Measurements from ENCODE around the gene SERPINA5.
"Not testable (repeated sequence)": the region's sequence is repeated elsewhere in the genome, so short reads cannot be mapped to it uniquely, and the experiment has no call there.

SERPINA5 gene

DNA sequence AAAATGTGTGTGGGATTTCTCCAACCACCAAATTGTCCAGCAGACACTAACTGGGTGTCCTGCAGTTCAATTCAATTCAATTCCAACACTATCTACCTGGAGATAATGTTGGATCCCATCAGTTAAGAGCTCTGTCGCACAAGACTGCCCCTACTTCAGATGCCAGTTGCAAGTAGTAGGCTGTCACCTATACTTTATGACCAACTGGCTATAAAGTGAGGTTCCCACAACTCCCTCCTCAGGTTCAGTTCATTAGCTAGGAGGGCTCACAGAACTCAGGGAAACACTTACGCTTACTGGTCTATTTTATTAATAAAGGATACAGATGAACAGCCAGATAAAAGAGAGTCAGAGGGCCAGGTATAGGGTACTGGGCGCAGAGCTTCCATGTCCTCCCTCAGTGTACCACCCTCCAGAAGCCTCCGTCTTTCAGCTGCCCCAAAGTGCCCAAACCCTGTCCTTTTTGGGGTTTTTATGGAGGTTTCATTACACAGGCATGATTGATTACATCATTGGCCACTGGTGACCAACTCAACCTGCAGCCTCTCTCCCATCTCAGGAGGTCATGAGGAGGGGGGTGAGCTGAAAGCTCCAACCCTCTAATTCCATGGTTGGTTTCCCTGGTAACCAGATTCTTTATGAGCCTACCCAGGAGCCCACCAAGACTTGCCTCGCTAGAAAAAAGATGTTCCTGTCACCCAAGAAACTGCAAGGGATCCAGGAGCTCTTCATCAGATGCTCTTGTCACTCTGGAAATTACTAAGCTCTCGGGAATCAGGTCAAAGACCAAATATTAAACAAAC lies 7.5 kb upstream of the SERPINA5 start:
- 91 to 92% methylated on average over 6 of the region's 6 CpGs for WGBS, 2 experiments
- Histone ChIP-seq H3K4me3 (ENCODE audit: insufficient read depth, low read depth, low read length) (no peak overlapping the region), H3K27me3 (ENCODE audit: control insufficient read depth, insufficient read depth, low read length, poor library complexity, severe bottlenecking) (no peaks in the 10 kb centered on the region), H3K9me3 (ENCODE audit: control insufficient read depth, low read length) (no peaks in the 10 kb centered on the region), H3K36me3 (ENCODE audit: control insufficient read depth, insufficient read depth, low read length) (no peaks in the 10 kb centered on the region), H3K4me1 (ENCODE audit: control insufficient read depth, insufficient read depth, low read length) (peaks cover 3% of the 10 kb centered on the region), H3K27ac (ENCODE audit: insufficient read depth, low read depth, low read length, poor library complexity, severe bottlenecking) (no peak overlapping the region)

DNA sequence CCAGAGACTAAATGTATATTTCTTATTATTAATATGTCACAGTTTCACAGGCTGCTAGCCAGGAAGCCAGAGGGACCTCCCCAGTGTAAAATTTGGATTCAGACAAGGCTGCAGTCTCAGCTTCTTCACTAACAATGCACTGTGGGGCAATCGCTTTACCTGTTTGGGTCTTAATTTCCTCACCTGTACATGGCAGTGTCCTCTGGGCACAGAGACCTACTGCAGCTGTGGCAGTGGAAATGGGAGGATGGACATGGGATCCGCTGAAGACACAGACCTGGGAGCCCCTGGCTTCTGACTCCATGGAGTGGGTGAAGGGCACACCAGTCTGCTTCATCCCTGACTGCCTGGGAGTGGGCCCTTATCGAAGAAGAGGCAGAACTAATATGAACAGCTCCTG lies 6.9 kb upstream of the SERPINA5 start:
- Histone ChIP-seq H3K4me1 (ENCODE audit: control insufficient read depth, insufficient read depth, low read length) (peaks cover 3% of the 10 kb centered on the region), H3K36me3 (ENCODE audit: control insufficient read depth, insufficient read depth, low read length) (no peaks in the 10 kb centered on the region), H3K27me3 (ENCODE audit: control insufficient read depth, insufficient read depth, low read length, poor library complexity, severe bottlenecking) (no peaks in the 10 kb centered on the region), H3K9me3 (ENCODE audit: control insufficient read depth, low read length) (no peaks in the 10 kb centered on the region), H3K27ac (ENCODE audit: insufficient read depth, low read depth, low read length, poor library complexity, severe bottlenecking) (no peak overlapping the region), H3K4me3 (ENCODE audit: insufficient read depth, low read depth, low read length) (no peak overlapping the region)
- 90 to 98% methylated on average over 3 of the region's 3 CpGs for WGBS, 2 experiments

DNA sequence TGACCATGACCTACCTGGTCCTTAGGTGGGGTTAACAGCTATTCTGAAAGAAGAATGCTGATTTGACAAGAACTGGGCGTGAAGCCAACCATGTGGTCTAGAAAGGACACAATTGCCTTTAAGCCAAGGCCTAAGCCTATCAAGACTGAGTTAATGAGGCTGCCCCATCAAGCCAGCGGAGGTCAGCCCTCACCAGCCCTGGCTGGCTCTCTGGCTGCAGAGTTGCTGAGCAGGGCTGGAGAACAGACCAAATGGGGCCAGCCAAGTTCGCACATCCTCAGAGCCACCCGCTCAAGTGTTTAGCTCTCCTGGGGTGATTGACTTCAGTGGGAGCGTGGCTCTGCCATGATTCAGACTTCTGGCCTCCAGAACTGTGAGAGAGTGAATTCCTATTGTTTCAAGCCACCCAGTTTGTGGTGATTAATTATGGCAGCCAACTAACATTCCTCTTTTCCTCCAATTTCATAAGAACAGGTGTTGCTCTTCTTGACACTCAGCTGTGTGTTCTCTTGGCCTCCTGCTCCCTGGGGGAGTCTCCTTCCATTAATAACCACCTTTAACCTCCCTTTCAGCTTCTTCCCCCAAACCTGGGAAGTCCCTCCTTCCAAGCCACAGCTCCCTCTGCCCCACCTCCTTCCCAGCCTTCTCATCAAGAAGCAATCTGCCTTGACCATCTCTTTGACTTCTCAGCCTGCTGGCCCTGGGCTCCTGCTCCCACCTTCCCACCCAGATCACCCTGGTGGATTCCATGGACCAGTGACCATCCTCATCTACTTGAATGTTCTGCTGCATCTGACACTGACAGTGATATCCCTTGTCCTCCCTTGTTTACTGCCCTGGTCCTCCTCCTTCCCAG lies 5.3 kb upstream of the SERPINA5 start:
- H3K36me3 ChIP-seq (ENCODE audit: control insufficient read depth, insufficient read depth, low read length): no peaks in the 10 kb centered on the region
- 92 to 93% methylated on average over 5 of the region's 5 CpGs for WGBS, 2 experiments

DNA sequence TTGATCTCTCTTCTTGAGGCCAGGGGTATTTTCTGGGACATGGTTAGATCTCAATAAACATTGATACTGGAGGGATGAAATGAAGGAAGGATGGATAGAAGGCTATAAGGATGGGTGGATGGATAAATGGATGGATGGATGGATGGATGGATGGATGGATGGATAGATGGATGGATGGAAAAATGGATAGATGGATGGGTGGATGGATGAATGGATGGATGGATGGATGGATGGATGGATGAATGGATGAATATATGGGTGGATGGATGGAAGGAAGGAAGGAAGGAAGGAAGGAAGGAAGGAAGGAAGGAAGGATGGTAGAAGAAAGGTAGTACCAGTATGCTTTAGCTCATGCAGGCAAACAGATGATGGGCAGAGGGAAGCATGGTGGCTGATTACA lies 3.8 kb upstream of the SERPINA5 start:
- H3K9me3 ChIP-seq (ENCODE audit: control insufficient read depth, low read length); H3K4me3 ChIP-seq (ENCODE audit: insufficient read depth, low read depth, low read length); H3K27ac ChIP-seq (ENCODE audit: insufficient read depth, low read depth, low read length, poor library complexity, severe bottlenecking); H3K4me1 ChIP-seq (ENCODE audit: control insufficient read depth, insufficient read depth, low read length); H3K36me3 ChIP-seq (ENCODE audit: control insufficient read depth, insufficient read depth, low read length); H3K27me3 ChIP-seq (ENCODE audit: control insufficient read depth, insufficient read depth, low read length, poor library complexity, severe bottlenecking): not testable (repeated sequence)

More for the DNA sequence above, 5.3 kb upstream of the SERPINA5 start:
- Histone ChIP-seq H3K9me3 (ENCODE audit: control insufficient read depth, low read length) (no peaks in the 10 kb centered on the region), H3K27ac (ENCODE audit: insufficient read depth, low read depth, low read length, poor library complexity, severe bottlenecking) (no peak overlapping the region), H3K4me3 (ENCODE audit: insufficient read depth, low read depth, low read length) (no peak overlapping the region), H3K4me1 (ENCODE audit: control insufficient read depth, insufficient read depth, low read length) (peaks cover 3% of the 10 kb centered on the region), H3K27me3 (ENCODE audit: control insufficient read depth, insufficient read depth, low read length, poor library complexity, severe bottlenecking) (no peaks in the 10 kb centered on the region)

DNA sequence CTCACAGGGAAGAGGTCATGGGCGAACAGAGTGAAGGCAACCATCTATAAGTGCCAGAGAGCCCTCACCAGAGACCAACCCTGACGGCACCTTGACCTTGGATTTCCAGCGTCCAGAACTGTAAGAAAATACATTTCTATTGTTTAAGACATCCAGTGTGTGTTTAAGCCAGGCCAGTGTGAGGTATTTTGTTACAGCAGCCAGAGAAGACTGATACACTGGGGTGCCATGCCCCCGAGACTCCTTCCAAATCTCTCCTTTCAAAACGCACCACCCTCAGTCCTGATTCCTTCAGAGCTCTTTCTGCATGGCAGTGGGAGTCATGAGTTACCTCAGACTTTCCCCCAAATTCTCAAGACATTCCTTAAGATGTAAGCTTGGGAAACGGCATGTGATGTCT lies 2.5 kb upstream of the SERPINA5 start:
- WGBS, 2 experiments: 91 to 92% methylated on average over 6 of the region's 6 CpGs
- no peaks in the 10 kb centered on the region for H3K36me3 ChIP-seq (ENCODE audit: control insufficient read depth, insufficient read depth, low read length)

DNA sequence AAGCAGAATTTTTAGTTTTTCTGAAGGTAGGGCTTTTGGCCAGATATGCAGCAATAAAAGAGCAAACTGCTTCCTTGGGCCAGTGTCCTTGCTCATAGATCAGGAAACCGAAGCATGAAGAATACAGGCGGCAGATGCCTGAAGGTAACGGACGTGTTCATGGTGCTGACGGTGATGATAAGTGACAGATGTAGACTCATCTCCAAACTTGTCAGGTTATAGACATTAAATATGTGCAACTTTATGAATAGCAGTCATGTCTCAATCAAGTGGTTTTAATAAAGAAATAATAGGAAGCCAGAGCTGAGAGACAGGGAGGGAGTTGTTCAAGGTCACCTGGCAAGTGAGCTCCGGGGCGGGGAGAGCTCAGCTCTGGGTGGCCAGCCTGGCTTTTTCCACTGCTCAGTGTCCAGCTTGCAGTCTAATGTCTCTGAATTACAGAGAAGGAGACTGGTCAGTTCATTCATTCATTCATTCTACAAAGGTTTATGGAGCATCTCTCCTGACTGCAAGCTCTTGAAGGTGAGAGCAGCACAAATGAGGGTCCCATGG lies 1.0 kb downstream of the SERPINA5 start:
- Histone ChIP-seq H3K4me1 (ENCODE audit: control insufficient read depth, insufficient read depth, low read length) (no peaks in the 10 kb centered on the region), H3K27me3 (ENCODE audit: control insufficient read depth, insufficient read depth, low read length, poor library complexity, severe bottlenecking) (no peaks in the 10 kb centered on the region), H3K9me3 (ENCODE audit: control insufficient read depth, low read length) (no peaks in the 10 kb centered on the region), H3K36me3 (ENCODE audit: control insufficient read depth, insufficient read depth, low read length) (no peaks in the 10 kb centered on the region), H3K27ac (ENCODE audit: insufficient read depth, low read depth, low read length, poor library complexity, severe bottlenecking) (no peak overlapping the region), H3K4me3 (ENCODE audit: insufficient read depth, low read depth, low read length) (no peak overlapping the region)
- 92 to 94% methylated on average over 7 of the region's 7 CpGs for WGBS, 2 experiments

More for the DNA sequence above, 2.5 kb upstream of the SERPINA5 start:
- Histone ChIP-seq H3K9me3 (ENCODE audit: control insufficient read depth, low read length) (no peaks in the 10 kb centered on the region), H3K4me3 (ENCODE audit: insufficient read depth, low read depth, low read length) (no peak overlapping the region), H3K27me3 (ENCODE audit: control insufficient read depth, insufficient read depth, low read length, poor library complexity, severe bottlenecking) (no peaks in the 10 kb centered on the region), H3K4me1 (ENCODE audit: control insufficient read depth, insufficient read depth, low read length) (no peaks in the 10 kb centered on the region), H3K27ac (ENCODE audit: insufficient read depth, low read depth, low read length, poor library complexity, severe bottlenecking) (no peak overlapping the region)

DNA sequence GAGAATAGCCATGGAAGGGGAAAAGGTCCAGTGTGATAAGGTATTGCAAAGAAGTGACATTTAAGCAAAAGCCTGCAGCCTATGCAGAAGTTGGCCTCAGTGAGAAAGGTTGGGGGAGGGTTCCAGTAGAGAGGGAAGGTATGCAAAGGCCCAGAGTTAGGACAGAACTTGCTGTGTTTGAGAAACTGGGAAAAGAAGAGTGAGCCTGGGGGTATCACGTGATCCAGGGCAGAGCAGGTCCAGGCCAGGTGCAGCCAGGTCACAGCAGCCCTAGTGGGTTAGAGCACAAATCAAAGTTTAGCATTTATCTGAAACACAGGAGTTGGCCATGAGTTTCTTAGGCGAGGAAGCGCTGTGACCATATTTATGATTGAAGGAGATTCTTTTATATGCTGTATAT lies 1.6 kb downstream of the SERPINA5 start:
- no peak overlapping the region for H3K4me3 ChIP-seq (ENCODE audit: insufficient read depth, low read depth, low read length)
- no peaks in the 10 kb centered on the region for H3K4me1 ChIP-seq (ENCODE audit: control insufficient read depth, insufficient read depth, low read length)
- H3K9me3 ChIP-seq (ENCODE audit: control insufficient read depth, low read length): no peaks in the 10 kb centered on the region
- H3K27ac ChIP-seq (ENCODE audit: insufficient read depth, low read depth, low read length, poor library complexity, severe bottlenecking): no peak overlapping the region
- H3K36me3 ChIP-seq (ENCODE audit: control insufficient read depth, insufficient read depth, low read length): no peaks in the 10 kb centered on the region
- 93 to 95% methylated on average over 3 of the region's 3 CpGs for WGBS, 2 experiments
- no peaks in the 10 kb centered on the region for H3K27me3 ChIP-seq (ENCODE audit: control insufficient read depth, insufficient read depth, low read length, poor library complexity, severe bottlenecking)

DNA sequence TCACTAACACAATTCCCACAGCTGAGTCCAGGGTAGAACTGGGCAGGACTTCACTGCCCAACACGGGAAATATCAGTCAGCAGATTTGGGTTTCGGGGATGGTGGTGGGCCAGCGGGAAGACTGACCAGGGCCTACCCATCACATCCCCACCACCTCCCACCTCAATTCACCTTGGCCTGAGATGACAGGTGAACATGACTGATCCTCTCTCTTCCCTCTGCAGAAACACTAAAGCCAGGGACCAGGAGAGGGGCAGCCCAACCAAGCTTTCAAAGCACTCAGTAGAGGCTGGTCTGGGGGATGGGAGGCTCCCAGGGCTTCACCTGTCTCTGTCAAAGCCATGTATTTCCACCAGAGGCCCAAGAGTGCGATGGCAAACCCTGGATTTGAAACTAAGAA lies 2.3 kb downstream of the SERPINA5 start:
- 94 to 98% methylated on average over 4 of the region's 4 CpGs for WGBS, 2 experiments
- no peaks in the 10 kb centered on the region for H3K4me1 ChIP-seq (ENCODE audit: control insufficient read depth, insufficient read depth, low read length)
- no peaks in the 10 kb centered on the region for H3K36me3 ChIP-seq (ENCODE audit: control insufficient read depth, insufficient read depth, low read length)
- no peak overlapping the region for H3K27ac ChIP-seq (ENCODE audit: insufficient read depth, low read depth, low read length, poor library complexity, severe bottlenecking)
- no peak overlapping the region for H3K4me3 ChIP-seq (ENCODE audit: insufficient read depth, low read depth, low read length)
- no peaks in the 10 kb centered on the region for H3K27me3 ChIP-seq (ENCODE audit: control insufficient read depth, insufficient read depth, low read length, poor library complexity, severe bottlenecking)
- no peaks in the 10 kb centered on the region for H3K9me3 ChIP-seq (ENCODE audit: control insufficient read depth, low read length)

DNA sequence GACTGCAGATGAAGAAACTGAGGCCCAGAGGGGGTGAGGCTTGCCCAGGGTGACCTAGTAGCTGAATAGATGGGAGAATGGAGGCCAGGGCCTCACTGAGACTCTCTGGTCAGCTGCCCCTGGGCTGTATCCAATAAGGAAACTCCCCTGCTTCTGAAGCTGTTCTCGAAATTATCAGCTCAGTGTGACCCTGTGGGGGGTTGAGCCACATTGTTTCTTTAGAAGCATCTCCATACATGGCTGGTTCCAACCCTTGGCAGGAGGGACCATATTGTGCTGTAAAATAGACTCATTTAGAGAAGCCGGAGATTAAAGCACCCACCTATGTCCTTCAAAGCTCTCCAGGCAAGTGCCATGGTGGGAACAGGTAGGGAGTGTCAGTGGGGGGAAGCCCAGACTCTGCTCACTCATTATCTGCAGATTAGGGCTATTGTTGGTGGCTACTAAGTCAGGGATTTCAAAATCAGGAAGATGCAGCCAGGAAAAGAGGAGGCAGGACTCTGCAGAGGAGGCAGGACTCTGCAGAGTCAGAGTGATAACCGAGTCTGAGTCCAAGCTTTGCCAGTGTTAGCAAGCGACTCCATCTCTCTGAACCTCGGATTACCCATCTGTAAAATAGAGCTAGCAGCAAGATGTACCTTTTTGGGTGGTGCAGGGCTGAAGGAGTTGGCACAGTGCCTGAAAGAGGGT lies 3.5 kb downstream of the SERPINA5 start:
- Histone ChIP-seq H3K36me3 (ENCODE audit: control insufficient read depth, insufficient read depth, low read length) (no peaks in the 10 kb centered on the region), H3K4me3 (ENCODE audit: insufficient read depth, low read depth, low read length) (no peak overlapping the region), H3K27me3 (ENCODE audit: control insufficient read depth, insufficient read depth, low read length, poor library complexity, severe bottlenecking) (no peaks in the 10 kb centered on the region), H3K9me3 (ENCODE audit: control insufficient read depth, low read length) (no peaks in the 10 kb centered on the region), H3K27ac (ENCODE audit: insufficient read depth, low read depth, low read length, poor library complexity, severe bottlenecking) (no peak overlapping the region), H3K4me1 (ENCODE audit: control insufficient read depth, insufficient read depth, low read length) (no peaks in the 10 kb centered on the region)
- 62 to 68% methylated on average over 5 of the region's 5 CpGs for WGBS, 2 experiments

DNA sequence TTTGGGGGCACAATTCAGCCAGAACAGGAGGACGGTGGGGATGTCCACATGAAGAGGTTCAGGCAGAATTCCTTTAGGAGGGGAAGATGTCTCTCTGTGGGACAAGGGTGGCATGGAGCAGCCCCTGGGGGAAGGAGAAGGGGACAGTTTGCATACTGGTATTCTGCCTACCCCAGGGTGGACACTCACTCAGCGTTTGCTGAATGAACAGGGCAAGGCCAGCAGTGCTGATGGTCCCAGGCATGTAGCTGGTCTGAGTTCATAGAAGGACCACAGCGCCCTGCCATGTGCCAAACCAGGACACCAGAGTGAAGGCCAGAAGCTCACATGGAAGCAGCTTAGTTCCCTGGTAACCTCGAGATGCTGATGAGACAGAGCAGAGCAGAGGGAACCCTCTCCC lies 5.4 kb downstream of the SERPINA5 start:
- H3K4me1 ChIP-seq (ENCODE audit: control insufficient read depth, insufficient read depth, low read length): no peaks in the 10 kb centered on the region
- H3K27ac ChIP-seq (ENCODE audit: insufficient read depth, low read depth, low read length, poor library complexity, severe bottlenecking): no peak overlapping the region
- WGBS, 2 experiments: 91 to 95% methylated on average over 4 of the region's 4 CpGs
- H3K27me3 ChIP-seq (ENCODE audit: control insufficient read depth, insufficient read depth, low read length, poor library complexity, severe bottlenecking): no peaks in the 10 kb centered on the region
- H3K4me3 ChIP-seq (ENCODE audit: insufficient read depth, low read depth, low read length): no peak overlapping the region
- H3K36me3 ChIP-seq (ENCODE audit: control insufficient read depth, insufficient read depth, low read length): no peaks in the 10 kb centered on the region
- no peaks in the 10 kb centered on the region for H3K9me3 ChIP-seq (ENCODE audit: control insufficient read depth, low read length)
